Measurements from ENCODE around the gene PRKAG2.
"Not testable (repeated sequence)": the region's sequence is repeated elsewhere in the genome, so short reads cannot be mapped to it uniquely, and the experiment has no call there.

PRKAG2 gene

GRCh38 chr7:151849008-151849878 is 27.7 kb downstream of the PRKAG2 start:
- no peak for DNase-seq

GRCh38 chr7:151847681-151848081 is 29.2 kb downstream of the PRKAG2 start:
- no peak for DNase-seq

- no peak for DNase-seq
Observed at GRCh38 chr7:151847136-151847535, 29.8 kb downstream of the PRKAG2 start.

GRCh38 chr7:151845412-151846205 is 31.3 kb downstream of the PRKAG2 start:
- no peak for DNase-seq

GRCh38 chr7:151844825-151845200 is 32.1 kb downstream of the PRKAG2 start:
- DNase-seq, result no peak

GRCh38 chr7:151844071-151844824 is 32.7 kb downstream of the PRKAG2 start:
- DNase-seq, result no peak

GRCh38 chr7:151843181-151843580 is 33.7 kb downstream of the PRKAG2 start:
- DNase-seq, result no peak

- not testable (repeated sequence) for DNase-seq
Observed at GRCh38 chr7:151841395-151842051, 35.4 kb downstream of the PRKAG2 start.

GRCh38 chr7:151840088-151840910 is 36.6 kb downstream of the PRKAG2 start:
- no peak for DNase-seq

- DNase-seq, result no peak
Observed at GRCh38 chr7:151839451-151839921, 37.4 kb downstream of the PRKAG2 start.

- DNase-seq, result no peak
Observed at GRCh38 chr7:151838861-151839381, 38.0 kb downstream of the PRKAG2 start.

GRCh38 chr7:151838072-151838471 is 38.8 kb downstream of the PRKAG2 start:
- DNase-seq, result no peak

- no peak for DNase-seq
Observed at GRCh38 chr7:151837285-151838042, 39.5 kb downstream of the PRKAG2 start.

GRCh38 chr7:151836927-151837205 is 40.0 kb downstream of the PRKAG2 start:
- DNase-seq, result no peak

- DNase-seq, result no peak
Observed at GRCh38 chr7:151836191-151836926, 40.6 kb downstream of the PRKAG2 start.

- no peak for DNase-seq
Observed at GRCh38 chr7:151835636-151836035, 41.3 kb downstream of the PRKAG2 start.

- no peak for DNase-seq
Observed at GRCh38 chr7:151834271-151835035, 42.5 kb downstream of the PRKAG2 start.

- no peak for DNase-seq
Observed at GRCh38 chr7:151833691-151834090, 43.2 kb downstream of the PRKAG2 start.

- no peak for DNase-seq
Observed at GRCh38 chr7:151833213-151833651, 43.7 kb downstream of the PRKAG2 start.
